ENCODE data around the gene RFFL. TPM values are rescaled to one million over a fixed set of nuclear protein-coding genes. Genes with fewer than 3 reads are reported as not detected.

RFFL gene
- polyA plus RNA-seq, 3 donors = 5.5 to 9.9 (median 7.6) TPM

- no peak overlapping the region for H3K27ac ChIP-seq (ENCODE audit: low read depth, low read length)
- 75 to 87% (median 87%) methylated on average over 2 of the region's 2 CpGs for WGBS, 3 donors
Measured at GRCh38 chr17:35083071-35083470, 19.6 kb upstream of the RFFL start.

DNA sequence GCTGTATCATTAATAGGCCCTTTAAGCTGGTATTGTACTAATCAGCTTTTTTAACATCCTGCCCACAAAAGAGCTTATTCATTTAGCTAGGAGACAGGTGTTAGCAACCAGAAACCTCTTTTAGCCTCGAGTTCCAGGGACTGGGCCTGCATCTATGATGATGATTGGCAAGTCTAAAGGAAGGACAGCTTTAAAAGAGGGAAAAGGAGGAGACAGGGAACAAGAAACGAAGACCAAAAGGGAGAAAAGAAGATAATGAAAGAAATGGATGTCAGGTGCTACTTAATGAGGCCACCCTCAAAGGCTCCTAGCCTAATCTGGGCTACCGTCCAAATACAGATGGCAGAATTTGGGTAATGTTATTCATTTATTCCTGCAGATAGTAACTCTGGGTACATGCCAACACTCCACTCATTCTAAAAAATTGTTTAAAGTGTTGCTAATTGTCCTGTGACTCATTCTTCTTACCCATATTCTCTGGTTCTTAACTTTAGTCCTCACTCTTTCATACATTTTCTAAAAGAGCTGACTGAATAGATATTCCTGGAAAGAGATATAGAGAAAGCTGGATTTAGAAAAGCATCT, 18.7 kb upstream of the RFFL start:
- H3K27ac ChIP-seq (ENCODE audit: low read depth, low read length) = no peak overlapping the region

GRCh38 chr17:35081638-35082037, 18.1 kb upstream of the RFFL start:
- WGBS, 3 donors = 90 to 93% (median 92%) methylated on average over 1 of the region's 1 CpG

More for the DNA sequence above, 18.7 kb upstream of the RFFL start:
- 29 to 57% (median 49%) methylated on average over 3 of the region's 3 CpGs for WGBS, 3 donors

DNA sequence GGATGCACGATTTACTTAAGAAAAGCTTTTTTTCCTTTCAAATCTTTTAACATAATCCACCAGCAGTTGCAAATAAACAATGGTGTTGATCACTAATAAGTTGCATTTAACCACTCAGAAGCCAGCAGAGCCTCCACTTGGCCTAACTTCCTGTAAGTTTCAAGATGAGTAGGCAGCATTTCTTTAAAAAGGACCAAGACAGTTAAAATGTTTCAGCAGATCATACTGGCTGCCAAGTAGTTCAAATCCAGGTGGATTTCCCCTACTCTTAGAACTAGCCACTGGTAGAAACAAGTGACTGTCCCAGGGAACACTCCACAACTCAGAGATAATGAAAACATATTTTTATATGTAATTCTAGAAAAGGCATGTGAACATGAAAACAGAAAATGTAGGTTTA, 17.0 kb upstream of the RFFL start:
- H3K27ac ChIP-seq (ENCODE audit: low read depth, low read length) = no peak overlapping the region
- WGBS, 3 donors = 51 to 59% (median 52%) methylated on average over 1 of the region's 1 CpG

More at GRCh38 chr17:35081638-35082037, 18.1 kb upstream of the RFFL start:
- no peak overlapping the region for H3K27ac ChIP-seq (ENCODE audit: low read depth, low read length)

DNA sequence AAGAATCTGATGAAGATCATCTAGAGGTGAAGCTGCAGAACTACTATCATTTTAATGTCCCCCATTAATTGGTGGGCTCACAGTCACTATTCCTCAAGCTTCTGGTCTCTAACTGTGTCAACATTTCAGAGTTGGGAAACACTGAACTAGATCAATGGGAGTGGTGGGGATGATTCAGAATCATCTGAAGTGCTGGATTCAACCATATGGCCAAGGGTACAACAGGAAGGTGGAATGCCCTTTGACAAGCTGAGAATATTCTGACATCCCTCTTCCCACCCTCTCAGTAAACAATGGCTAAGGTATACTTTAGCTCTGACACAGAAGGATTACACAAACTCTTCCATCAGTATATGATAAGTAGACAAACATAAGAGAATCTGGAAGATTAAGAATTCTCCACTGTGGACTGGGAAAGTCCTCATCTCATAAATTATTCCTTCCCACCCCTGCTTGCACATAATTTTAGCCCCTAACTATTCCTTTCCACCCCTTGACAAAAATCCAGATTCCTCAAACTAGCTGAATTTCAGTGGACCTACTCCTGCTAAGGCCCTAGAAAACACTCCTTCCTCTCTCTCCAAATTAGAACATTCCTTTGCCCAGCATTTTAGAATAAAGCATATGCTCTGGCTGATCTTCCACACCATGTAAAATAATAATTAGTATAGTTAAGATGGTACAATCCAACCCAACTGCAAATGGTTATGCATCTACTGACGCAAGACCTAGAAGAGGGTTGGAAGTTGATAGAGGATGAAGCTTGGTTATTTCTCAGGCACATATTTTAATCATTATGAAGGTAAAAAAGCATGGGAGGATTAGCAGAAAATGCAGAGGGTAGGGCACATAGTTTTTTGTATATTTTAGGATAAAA, 16.3 kb upstream of the RFFL start:
- 97 to 100% (median 100%) methylated on average over 1 of the region's 1 CpG for WGBS, 3 donors
- H3K27ac ChIP-seq (ENCODE audit: low read depth, low read length) = no peak overlapping the region

- 84 to 95% (median 86%) methylated on average over 1 of the region's 1 CpG for WGBS, 3 donors
- no peak overlapping the region for H3K27ac ChIP-seq (ENCODE audit: low read depth, low read length)
Measured at GRCh38 chr17:35076874-35077273, 13.4 kb upstream of the RFFL start.

DNA sequence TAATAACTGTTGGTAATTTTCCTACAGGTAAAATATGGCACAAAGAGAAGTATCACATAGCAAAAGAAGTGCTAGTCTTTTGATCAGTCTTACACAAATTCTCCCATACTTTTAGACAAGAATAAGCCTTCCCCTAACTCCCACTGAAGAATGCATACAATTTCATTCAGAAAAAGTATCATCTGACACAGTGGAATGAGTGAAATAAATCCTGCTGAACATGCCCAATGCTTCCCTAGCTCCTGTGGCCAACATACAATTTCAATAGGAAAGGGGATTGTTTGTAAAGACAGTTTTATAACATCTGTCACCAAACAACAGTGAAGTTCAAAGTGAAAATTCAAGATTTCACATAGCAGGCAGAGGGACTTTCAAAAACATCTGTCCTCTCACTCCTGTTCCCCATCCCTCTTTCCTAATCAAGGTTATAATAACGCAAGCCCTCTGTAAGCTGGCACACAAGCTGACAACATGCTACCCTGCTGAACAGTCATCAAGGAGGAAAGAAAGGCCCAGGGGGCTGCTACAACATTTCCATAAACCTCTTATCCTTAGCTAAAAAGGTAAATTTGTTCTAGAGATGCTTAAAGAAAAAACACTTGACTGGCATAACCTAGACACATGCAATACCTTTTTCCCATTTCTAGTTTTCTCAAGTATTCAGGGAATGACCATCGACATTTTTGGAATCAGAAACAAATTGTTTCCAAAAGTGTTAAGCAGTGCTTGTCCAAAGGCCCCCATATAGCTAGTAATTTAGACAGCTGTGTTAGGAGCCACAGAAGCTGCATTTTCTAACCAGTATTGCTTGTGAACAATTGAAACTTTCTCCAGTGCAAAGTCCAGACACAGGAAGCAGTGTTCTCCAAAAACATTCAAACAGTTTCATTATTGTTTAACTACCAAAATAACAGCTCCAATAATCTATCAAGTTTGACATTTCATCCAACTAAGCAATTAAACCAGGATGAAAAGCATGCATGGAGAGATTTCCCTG, 11.5 kb upstream of the RFFL start:
- WGBS, 3 donors = 38 to 77% (median 73%) methylated on average over 2 of the region's 2 CpGs
- H3K27ac ChIP-seq (ENCODE audit: low read depth, low read length) = no peak overlapping the region

- 40 to 76% (median 70%) methylated on average over 5 of the region's 5 CpGs for WGBS, 3 donors
- no peak overlapping the region for H3K27ac ChIP-seq (ENCODE audit: low read depth, low read length)
Measured at GRCh38 chr17:35073991-35074627, 10.6 kb upstream of the RFFL start.

GRCh38 chr17:35073183-35073790, 9.8 kb upstream of the RFFL start:
- 80 to 85% (median 81%) methylated on average over 3 of the region's 3 CpGs for WGBS, 3 donors

GRCh38 chr17:35069311-35069710, 5.8 kb upstream of the RFFL start:
- H3K27ac ChIP-seq (ENCODE audit: low read depth, low read length) = no peak overlapping the region
- WGBS, 3 donors = 35 to 92% (median 79%) methylated on average over 2 of the region's 2 CpGs

More at GRCh38 chr17:35073183-35073790, 9.8 kb upstream of the RFFL start:
- no peak overlapping the region for H3K27ac ChIP-seq (ENCODE audit: low read depth, low read length)

DNA sequence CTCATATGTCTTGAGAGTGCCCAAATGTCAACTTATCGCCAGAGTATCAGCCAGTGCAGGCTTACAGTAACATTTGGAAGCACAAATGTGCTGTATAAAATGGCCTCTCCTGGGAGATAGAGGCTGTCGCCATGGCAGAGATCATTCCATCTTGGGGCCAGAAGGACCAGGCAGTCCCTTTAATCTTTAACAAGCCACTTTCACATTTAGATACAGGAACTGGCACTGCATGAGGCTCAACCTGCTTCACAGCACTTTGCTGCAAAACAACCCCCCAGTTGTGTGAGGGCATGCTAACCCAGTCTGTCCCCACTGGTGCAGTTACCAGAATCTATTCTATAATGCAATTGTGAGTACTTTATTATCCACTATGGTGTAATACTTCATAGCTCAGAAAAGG, 4.7 kb upstream of the RFFL start:
- H3K27ac ChIP-seq (ENCODE audit: low read depth, low read length) = no peak overlapping the region
- 86 to 98% (median 94%) methylated on average over 2 of the region's 2 CpGs for WGBS, 3 donors

DNA sequence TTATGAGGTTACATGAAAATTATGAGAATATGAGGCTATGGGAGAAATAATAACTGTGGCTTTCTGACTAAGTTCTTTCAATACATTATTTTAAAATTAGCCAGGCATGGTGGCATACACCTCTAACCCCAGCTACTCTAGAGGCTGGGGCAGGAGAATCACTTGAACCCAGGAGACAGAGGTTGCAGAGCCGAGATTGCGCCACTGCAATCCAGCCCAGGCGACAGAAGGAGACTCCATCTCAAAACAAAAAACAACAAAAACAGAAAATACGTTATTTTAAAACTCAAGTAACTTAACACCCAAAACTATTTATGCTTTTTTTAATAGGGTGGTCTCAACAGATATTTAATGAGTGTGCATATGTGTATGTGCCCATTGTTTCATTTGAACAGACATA, 2.4 kb upstream of the RFFL start:
- no peak overlapping the region for H3K27ac ChIP-seq (ENCODE audit: low read depth, low read length)
- 88 to 98% (median 92%) methylated on average over 4 of the region's 4 CpGs for WGBS, 3 donors

DNA sequence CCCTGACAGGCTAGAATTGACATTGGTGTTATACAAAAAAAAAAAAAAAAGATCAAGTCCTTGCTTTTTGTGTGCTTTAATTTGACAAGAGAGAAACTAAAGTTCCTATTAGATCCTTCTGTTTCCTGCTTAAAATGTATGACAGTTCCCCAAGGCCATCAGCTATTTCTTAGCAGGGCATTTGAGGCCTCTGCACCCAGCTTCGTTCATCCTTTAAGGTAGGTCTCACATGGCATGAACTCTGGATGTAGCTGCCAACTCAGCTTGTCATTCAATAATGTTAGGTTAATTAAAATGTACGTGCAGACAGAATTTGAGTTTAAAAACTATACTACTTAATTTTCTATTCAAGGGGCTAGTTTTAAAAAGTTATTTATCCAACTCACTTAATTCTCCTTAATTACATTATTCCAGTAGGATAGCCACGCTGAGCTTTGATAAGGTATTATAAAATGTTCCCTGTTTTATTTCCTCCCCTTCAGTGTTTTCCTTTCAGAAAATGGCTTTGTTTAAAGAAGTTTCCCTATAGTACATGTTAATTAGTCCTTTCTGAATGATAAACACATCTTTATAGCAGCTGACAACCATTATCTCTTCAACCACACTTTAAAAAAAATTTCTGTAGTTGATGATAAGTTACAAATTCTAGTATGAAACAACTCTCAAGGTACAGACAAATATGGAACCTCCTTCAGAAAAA, 1.2 kb upstream of the RFFL start:
- 63 to 88% (median 88%) methylated on average over 3 of the region's 3 CpGs for WGBS, 3 donors
- no peak overlapping the region for H3K27ac ChIP-seq (ENCODE audit: low read depth, low read length)

- H3K27ac ChIP-seq (ENCODE audit: low read depth, low read length) = no peak overlapping the region
Measured at GRCh38 chr17:35062308-35062707, 1.2 kb downstream of the RFFL start.

DNA sequence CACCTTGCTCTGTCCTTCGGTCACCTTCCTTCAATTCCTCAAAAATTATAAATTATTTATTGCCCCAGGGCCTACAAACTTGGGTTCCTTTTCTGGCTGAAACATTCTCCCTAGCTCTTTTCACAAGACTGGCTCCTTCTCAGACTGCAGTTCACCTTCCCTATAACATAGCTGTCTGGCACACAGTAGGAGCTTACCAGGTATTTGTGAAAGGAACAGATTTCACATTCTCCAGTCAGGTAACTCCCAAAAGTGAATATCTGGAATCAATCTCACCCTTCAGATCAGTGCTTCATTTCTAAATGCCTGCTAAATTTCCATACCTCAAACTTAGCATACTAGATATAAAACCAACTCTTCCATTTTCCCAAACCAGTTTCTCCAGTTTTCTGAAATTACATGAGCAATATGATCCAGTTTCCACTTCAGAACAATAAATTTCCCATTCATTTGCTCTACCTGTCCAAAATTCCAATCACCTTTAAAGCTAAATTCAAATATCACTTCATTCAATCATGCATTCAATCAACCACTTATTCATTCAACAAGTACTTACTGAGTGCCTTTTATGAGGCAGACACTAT, 6.1 kb downstream of the RFFL start:
- WGBS, 3 donors = 96 to 100% (median 98%) methylated on average over 1 of the region's 1 CpG
- no peak overlapping the region for H3K27ac ChIP-seq (ENCODE audit: low read depth, low read length)

More at GRCh38 chr17:35062308-35062707, 1.2 kb downstream of the RFFL start:
- 93 to 97% (median 96%) methylated on average over 3 of the region's 3 CpGs for WGBS, 3 donors

- 86 to 93% (median 91%) methylated on average over 3 of the region's 3 CpGs for WGBS, 3 donors
- no peak overlapping the region for H3K27ac ChIP-seq (ENCODE audit: low read depth, low read length)
Measured at GRCh38 chr17:35056013-35056412, 7.5 kb downstream of the RFFL start.

GRCh38 chr17:35053204-35053603, 10.3 kb downstream of the RFFL start:
- WGBS, 3 donors = 83 to 98% (median 85%) methylated on average over 1 of the region's 1 CpG
- no peak overlapping the region for H3K27ac ChIP-seq (ENCODE audit: low read depth, low read length)

All from adipose tissue (tissue), 3 donors.